Measurements from ENCODE around the gene ZBTB16.

- TF ChIP-seq POLR2AphosphoS5 (IDR thresholded peaks at IDR 0.05; ENCODE audit: low read depth, low read length) = no peak
- TF ChIP-seq CTCF (IDR thresholded peaks at IDR 0.05) = no peak
- no peak for TF ChIP-seq REST (IDR thresholded peaks at IDR 0.05; ENCODE audit: insufficient read depth in 1 of 2, low read depth in 2 of 2, low read length in 1 of 2)
Observed at GRCh38 chr11:114156782-114157181, 97.3 kb downstream of the ZBTB16 start.

All from Panc1 (cell line).